Activated CD8-positive, alpha-beta memory T cell treated with anti-CD3 and anti-CD28 coated beads for 4 hours (primary cell): ENCODE data around the gene LRRC1.

Source experiments
- DNase-seq, 2 donors: peaks; one replicate each; pipeline ENCODE4 v3.0.0-alpha.2; 2020; ENCODE audit warnings: low read depth in 2 of 2

Gene LRRC1

DNA sequence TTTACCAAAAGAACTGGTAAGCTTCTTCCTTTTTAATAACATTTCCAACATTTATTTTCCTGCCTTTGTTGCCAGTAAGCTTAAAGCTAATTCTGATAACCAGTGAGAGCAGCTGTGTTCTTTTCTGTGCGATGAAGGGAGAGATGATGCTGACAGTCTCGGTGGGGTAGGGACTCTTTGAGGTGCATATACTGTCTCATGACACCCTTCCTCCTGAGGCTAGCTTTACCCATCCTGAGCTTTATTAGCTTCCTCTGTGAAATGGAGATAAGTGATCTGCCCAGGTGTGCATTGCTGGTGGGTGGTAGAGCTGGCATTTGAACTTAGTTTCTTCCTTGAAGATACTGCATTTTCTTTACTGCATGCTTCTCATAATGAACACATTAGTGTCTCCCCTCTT lies 92.5 kb downstream of the LRRC1 start:
- no peak for DNase-seq

- DNase-seq: no peak
Observed at GRCh38 chr6:53888931-53889330, 94.1 kb downstream of the LRRC1 start.

GRCh38 chr6:53889365-53889764 lies 94.6 kb downstream of the LRRC1 start:
- no peak for DNase-seq

- no peak for DNase-seq
Observed at GRCh38 chr6:53892707-53893106, 97.9 kb downstream of the LRRC1 start.

- DNase-seq: no peak
Observed at GRCh38 chr6:53894091-53894490, 99.3 kb downstream of the LRRC1 start.

DNA sequence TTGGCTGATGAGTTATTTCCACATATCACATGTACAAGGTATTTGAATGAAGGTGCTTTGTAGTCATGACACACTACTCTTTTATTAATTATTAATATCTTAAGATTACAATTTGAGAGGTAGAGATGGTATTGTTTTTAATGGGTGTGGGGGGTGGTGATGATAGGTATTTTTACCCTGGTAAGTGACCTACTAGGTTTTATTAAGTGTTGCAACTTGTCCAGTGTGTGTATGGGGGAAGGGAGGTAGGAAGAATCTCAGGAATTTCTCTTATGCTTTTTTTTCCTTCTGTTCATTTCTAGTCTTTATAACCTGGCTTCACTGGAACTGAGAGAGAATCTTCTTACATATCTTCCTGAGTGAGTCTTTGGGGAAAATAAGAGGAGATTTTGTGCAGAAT lies 101.4 kb downstream of the LRRC1 start:
- DNase-seq: no peak

DNA sequence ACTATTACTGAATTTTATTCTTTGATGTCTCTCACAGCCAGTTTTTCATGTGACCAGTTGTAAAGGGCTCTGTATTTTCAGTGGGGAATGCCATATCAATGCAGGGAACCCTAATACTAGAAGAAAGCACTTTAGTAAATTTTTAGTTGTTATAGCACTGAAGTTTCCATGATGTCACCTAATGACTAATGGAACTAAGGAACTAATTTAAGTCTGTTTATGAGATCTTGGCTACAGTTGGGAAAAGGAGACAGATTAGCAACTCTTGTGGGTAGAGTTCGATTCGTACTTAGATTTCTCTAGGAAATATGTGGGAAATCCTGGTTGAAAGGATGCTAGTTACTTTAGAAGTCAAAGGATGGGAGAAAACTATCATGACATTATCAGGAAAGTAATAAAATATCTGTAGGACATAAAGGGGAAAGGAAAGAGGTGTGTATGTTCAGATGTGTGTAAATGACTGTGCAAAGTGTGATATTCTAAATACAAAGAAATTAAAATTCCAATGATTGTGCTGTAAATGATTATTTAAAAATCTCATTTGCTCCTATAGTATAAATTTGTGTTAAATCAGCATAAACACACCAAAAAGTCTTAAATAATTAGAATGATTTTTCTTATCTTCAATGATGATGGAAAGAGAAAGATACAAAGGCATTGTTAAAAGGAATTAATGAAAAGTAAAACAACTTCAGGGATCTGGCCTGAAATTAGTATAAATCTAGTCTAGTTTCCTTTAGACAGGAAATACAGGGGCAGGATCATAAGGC lies 103.4 kb downstream of the LRRC1 start:
- no peak for DNase-seq

GRCh38 chr6:53899512-53899911 lies 104.7 kb downstream of the LRRC1 start:
- DNase-seq: no peak

DNA sequence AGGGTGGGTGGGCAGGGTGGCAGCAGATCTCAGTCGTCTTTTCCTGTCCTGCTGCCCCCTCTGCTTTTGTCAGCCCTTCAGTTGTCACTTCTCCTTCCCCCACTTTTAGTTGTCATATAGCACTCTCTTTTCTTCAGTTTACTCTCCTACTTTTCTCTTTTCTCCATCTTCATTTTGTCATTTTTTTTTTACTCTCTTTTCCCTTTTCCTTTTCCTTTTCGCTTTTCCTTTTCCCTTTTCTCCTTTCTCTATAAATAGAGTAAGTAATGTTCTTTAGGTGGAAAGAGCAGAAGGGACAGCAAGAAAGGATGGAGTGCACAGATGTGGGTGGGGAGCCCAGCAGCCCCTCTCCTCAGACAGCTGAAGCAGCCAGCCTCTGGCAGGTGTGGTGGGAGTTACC lies 108.6 kb downstream of the LRRC1 start:
- DNase-seq: no peak

DNA sequence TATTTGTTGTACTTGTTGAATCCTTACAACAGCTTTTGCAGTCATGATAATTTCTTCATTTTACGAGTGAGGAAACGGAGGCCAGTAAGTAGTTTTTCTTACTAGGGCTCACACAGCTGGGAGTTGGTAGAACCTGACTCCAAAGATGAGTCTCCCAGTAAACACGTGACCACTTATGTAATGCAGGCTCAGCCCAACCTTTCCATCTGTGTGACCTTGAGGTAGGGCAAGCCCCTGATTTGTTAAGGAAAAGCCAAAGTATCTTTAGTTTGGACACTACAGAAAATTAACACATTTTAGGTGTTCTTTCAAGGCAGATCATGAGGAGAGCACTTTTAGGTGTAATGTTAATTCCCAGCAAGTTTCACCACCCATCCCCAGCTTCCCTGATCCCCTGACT lies 111.3 kb downstream of the LRRC1 start:
- DNase-seq: no peak

- DNase-seq: no peak
Observed at GRCh38 chr6:53906842-53907241, 112.0 kb downstream of the LRRC1 start.

DNA sequence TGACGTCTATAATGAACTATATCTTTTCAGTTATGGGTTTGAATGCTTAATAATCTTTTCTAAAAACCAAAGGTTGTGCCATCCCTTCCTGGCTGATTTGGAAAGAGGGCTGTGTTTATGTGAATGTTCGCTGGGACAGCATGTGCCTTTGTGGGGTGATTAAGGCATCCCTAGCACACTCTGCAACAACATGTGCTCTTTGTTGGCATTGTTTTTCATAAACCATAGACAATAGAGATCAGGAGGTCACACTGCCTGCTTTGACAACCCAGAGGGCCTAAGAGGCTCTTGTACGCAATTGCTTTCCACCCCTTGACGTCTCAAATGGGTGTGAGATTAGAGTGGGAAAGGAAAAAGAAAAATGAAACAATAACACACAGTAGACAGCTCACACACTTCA lies 116.0 kb downstream of the LRRC1 start:
- DNase-seq: no peak

DNA sequence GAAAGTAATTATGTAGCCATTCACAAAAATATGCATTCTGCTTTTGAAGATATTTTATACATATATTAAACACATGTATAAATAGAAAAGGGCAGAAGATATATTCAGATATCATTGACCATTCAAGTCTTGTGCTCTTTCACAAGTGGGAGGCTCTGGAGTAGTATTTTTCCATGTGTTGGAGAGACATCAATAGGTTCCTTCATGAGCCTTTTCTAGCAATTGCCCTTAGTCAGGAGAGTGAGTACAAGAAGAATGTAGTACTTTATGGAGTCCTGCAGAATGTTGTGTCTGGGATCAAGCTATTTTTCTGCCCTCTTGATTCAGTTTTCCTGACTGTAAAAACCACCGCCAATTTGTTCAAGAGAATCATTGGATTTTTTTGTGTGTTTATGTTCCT lies 117.9 kb downstream of the LRRC1 start:
- no peak for DNase-seq

DNA sequence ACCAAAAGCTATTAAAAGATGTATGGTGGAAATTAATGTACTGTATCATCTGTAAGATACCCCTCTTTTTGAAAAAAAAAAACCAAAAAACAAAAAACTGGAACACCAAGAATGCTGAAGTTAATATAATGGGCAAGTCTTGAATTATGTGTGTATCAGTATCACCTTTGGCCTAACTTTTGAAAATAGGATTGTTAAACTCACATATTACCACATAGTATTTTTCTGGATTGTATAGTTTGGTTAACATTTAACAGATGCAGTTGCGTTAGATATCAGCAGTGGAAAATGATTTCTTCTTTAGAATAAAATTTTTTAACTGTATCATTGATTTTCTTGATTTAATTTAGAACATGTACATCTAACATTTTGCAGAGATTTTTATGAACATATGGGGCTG lies 118.5 kb downstream of the LRRC1 start:
- no peak for DNase-seq

DNA sequence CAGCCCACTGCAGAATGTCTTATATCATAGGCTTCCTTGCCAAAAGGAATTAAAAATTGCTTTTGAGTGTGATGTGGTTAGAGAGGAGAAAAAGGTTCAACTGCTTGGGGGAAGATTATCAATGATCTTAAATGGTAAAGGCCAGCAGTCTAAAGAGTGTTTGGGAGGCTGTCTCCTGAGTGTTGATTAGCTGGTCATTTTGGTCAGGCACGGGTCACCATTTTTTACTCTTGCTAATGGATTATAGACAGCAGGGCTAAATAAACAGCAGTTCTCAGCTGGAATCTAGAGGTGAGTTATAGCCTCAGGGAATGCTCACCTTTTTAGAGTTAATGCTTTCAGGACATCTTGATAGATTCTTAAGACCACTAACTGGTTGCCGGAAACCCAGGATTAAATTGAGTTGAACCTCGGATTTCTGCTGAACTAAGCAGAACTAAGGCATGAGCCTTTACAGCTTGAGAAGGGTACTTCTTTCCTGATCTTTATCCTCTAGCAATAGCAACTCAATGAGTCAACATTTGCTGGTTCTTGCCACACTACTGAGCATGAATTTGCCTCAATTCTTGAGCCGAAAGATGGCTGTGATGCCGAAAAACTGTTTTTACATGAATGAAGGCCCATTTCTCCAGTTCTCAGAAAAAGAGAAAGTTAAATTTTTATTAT lies 120.4 kb downstream of the LRRC1 start:
- no peak for DNase-seq

- no peak for DNase-seq
Observed at GRCh38 chr6:53916804-53917463, 122.1 kb downstream of the LRRC1 start.

GRCh38 chr6:53917464-53917842 lies 122.6 kb downstream of the LRRC1 start:
- DNase-seq: no peak

DNA sequence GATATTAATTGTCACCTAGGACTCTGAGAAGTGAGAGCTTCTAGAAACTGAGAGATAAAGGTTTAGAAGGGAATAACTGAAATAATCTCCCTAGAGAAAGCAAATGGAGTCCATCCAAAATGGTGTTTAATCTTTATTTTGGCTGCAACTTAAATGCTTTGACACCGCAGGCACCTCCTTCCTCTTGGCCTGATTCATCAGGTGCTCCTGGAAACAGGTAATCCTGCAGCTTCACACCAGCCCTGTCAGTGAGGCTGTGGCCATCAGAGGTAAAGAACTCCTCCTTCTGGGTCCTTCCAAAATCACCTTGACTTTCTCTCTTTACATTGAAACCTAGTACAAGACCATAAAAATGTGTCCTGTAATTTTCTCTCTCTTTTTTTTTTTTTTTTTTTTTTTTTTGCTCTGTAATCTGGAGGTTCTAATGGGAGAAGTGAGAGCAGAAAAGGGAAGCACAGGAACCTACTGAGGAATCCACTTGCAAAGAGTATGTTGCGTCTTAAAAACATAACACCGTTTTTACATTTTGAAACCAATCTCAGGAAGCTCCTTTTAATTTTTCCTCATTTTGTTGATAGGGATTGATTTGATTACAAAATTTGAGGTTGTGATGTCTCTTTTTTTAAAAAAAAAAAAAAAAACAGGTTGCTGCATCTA lies 124.2 kb downstream of the LRRC1 start:
- no peak for DNase-seq

GRCh38 chr6:53919881-53920360 lies 125.1 kb downstream of the LRRC1 start:
- DNase-seq: no peak

DNA sequence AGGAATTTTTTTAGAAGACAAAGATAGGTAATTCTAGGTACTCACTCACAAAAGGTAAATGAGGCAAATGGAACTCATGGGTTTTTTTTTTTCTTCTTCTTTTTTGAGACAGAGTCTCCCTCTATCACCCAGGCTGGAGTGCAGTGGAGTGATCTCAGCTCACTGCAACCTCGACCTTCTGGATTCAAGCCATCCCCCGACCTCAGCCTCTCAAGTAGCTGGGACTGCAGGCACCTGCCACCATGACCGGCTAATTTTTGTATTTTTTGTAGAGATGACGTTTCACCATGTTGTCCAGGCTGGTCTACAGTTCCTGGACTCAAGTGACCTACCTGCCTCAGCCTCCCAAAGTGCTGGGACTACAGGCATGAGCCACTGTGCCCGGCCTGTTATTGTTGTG lies 126.1 kb downstream of the LRRC1 start:
- no peak for DNase-seq

- no peak for DNase-seq
Observed at GRCh38 chr6:53921639-53922038, 126.8 kb downstream of the LRRC1 start.

GRCh38 chr6:53922539-53922981 lies 127.8 kb downstream of the LRRC1 start:
- no peak for DNase-seq
